Erythroblast (primary cell): ENCODE results near the gene CD93.

ENCODE experiments used
- GATA1 ChIP-seq: IDR thresholded peaks from 2 replicates; pipeline ENCODE4 v1.6.1; 2011; ENCODE audit warnings: low read depth, mild to moderate bottlenecking, control low read depth, low read length, moderate library complexity
- POLR2A ChIP-seq: IDR thresholded peaks from 2 replicates; pipeline ENCODE4 v1.6.1; 2011; ENCODE audit warnings: mild to moderate bottlenecking, low read length

DNA sequence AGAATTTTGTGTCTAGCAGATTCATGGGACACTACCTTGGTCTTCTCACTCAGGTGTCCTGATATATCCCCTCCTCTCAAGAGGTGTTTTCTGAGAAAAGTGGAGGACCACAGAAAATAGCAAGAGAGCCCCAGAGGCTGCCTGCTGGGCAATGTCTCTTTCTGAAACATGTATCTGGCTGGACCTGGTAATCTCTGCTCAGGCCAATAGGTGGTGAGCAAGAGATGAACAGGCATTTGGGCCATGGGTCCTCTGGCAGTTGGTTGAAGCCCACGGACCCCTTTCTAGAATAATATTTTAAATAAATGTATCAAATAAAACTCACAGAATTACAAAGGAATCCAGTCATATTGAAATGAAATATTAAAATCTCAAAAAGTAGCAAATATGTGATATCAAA, 27.9 kb downstream of the CD93 start:
- TF ChIP-seq POLR2A (no peak), GATA1 (no peak)
